ENCODE data around the gene RPS6KA2. TPM values are rescaled to one million over a fixed set of nuclear protein-coding genes. Genes with fewer than 3 reads are reported as not detected.

The RPS6KA2 gene
- total RNA-seq, 1 experiment from 2014 or later = 4.1 TPM

DNA sequence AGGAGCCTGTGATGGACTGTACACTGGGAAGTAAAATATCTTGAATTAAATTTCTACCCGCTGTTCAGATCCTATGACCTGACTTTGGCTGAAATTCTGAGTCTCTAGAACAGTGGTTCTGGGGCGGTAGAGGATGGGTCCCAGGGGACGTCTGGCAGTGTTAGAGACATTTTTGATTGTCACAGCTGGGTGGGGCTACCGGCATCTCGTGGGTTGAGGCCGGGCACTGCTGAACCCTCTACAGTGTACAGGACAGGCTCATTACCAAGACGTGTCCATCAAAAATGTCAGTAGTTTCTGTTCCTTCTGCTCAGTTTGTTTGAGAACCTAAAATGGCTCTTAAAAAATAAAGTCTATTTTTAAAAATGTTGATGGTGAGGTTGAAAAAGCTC lies 11.5 kb upstream of the RPS6KA2 start:
- DNase-seq (ENCODE audit: low read depth, low spot score) (no peak), ATAC-seq (no peak)
- in situ Hi-C loops (cut with HindIII; ENCODE audit: low pct_unique_long_range_greater_than_20kb, low sequenced_read_pairs) = no loop called here
- Histone ChIP-seq H3K4me1 (ENCODE audit: control insufficient read depth, insufficient read depth, low read length) (no peaks in the 10 kb centered on the region), H3K9me3 (ENCODE audit: control insufficient read depth, insufficient read depth, low read depth, low read length) (no peaks in the 10 kb centered on the region), H3K4me3 (ENCODE audit: low read depth in 2 of 2, low read length in 2 of 2) (no peak overlapping the region), H3K27me3 (ENCODE audit: control insufficient read depth, insufficient read depth, low read length) (peaks cover 9% of the 10 kb centered on the region; the same call in 1 of the 2 replicates), H3K27ac (ENCODE audit: low read length) (no peak overlapping the region), H3K36me3 (ENCODE audit: control insufficient read depth, insufficient read depth, low read length) (no peaks in the 10 kb centered on the region)
- POLR2A ChIA-PET = no interaction called here
- BruUV-seq (replicated peaks) = no TSS peak
- TF ChIP-seq, protein P1, sequence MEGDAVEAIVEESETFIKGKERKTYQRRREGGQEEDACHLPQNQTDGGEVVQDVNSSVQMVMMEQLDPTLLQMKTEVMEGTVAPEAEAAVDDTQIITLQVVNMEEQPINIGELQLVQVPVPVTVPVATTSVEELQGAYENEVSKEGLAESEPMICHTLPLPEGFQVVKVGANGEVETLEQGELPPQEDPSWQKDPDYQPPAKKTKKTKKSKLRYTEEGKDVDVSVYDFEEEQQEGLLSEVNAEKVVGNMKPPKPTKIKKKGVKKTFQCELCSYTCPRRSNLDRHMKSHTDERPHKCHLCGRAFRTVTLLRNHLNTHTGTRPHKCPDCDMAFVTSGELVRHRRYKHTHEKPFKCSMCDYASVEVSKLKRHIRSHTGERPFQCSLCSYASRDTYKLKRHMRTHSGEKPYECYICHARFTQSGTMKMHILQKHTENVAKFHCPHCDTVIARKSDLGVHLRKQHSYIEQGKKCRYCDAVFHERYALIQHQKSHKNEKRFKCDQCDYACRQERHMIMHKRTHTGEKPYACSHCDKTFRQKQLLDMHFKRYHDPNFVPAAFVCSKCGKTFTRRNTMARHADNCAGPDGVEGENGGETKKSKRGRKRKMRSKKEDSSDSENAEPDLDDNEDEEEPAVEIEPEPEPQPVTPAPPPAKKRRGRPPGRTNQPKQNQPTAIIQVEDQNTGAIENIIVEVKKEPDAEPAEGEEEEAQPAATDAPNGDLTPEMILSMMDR (IDR thresholded peaks at IDR 0.05) = no peak
- no peak for TF ChIP-seq POLR2AphosphoS5 (IDR thresholded peaks at IDR 0.05; ENCODE audit: low read depth, low read length)
- TF ChIP-seq, protein P2, sequence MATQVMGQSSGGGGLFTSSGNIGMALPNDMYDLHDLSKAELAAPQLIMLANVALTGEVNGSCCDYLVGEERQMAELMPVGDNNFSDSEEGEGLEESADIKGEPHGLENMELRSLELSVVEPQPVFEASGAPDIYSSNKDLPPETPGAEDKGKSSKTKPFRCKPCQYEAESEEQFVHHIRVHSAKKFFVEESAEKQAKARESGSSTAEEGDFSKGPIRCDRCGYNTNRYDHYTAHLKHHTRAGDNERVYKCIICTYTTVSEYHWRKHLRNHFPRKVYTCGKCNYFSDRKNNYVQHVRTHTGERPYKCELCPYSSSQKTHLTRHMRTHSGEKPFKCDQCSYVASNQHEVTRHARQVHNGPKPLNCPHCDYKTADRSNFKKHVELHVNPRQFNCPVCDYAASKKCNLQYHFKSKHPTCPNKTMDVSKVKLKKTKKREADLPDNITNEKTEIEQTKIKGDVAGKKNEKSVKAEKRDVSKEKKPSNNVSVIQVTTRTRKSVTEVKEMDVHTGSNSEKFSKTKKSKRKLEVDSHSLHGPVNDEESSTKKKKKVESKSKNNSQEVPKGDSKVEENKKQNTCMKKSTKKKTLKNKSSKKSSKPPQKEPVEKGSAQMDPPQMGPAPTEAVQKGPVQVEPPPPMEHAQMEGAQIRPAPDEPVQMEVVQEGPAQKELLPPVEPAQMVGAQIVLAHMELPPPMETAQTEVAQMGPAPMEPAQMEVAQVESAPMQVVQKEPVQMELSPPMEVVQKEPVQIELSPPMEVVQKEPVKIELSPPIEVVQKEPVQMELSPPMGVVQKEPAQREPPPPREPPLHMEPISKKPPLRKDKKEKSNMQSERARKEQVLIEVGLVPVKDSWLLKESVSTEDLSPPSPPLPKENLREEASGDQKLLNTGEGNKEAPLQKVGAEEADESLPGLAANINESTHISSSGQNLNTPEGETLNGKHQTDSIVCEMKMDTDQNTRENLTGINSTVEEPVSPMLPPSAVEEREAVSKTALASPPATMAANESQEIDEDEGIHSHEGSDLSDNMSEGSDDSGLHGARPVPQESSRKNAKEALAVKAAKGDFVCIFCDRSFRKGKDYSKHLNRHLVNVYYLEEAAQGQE (IDR thresholded peaks at IDR 0.05; ENCODE audit: insufficient read depth in 1 of 2, low read depth in 2 of 2, low read length in 1 of 2) = no peak
- TF ChIP-seq TCF7L2 (IDR thresholded peaks at IDR 0.05; ENCODE audit: low read depth, low read length) = no peak
- no peak for TF ChIP-seq SIN3A (IDR thresholded peaks at IDR 0.05; ENCODE audit: borderline replicate concordance, insufficient read depth, low read depth, low read length)
- intact Hi-C loops (cut with micrococcal nuclease; ENCODE audit: unreplicated experiment) = no loop called here
- CTCF ChIA-PET = no interaction called here

DNA sequence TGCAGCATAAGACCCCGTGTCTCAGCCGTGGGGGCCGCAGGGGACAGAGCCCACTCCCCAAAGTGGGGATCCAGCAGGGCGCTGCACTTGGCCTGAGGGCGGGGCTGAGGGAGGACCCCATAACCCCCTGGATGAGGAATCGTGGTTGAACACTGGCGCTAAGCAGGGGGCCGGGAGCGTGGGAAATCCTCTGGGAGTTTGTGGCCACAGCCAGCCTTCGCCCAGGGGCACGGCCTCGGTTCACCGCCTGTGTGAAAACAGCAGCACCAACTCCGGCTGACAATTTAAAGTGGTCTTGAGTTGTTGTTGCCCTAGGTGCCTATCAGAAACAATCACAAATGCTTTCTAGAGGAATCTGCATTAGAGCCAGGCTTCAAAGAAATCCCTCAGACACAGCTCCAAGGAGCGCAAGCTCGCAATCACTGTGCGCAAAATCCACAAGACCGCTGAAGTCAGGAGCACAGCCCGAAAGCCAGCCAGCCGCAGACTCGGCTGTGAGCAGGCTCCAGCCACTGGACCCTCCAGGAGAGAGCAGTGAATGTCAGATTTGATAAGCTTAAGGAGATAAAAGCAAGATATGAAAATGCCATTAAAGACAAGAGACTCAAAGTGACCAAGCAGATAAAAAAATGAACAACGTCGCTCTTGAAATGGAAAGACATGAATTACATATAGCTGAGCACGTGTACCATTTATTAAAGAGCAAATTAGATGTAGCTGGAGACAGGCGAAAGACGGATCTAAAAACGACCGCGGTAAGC lies 10.9 kb upstream of the RPS6KA2 start:
- ChIA-PET CTCF (no interaction called here), POLR2A (no interaction called here)
- in situ Hi-C loops (cut with HindIII; ENCODE audit: low pct_unique_long_range_greater_than_20kb, low sequenced_read_pairs) (no loop called here), intact Hi-C loops (cut with micrococcal nuclease; ENCODE audit: unreplicated experiment) (no loop called here)
- Histone ChIP-seq H3K27me3 (ENCODE audit: control insufficient read depth, insufficient read depth, low read length) (peaks cover 9% of the 10 kb centered on the region; the same call in 1 of the 2 replicates), H3K36me3 (ENCODE audit: control insufficient read depth, insufficient read depth, low read length) (no peaks in the 10 kb centered on the region), H3K9me3 (ENCODE audit: control insufficient read depth, insufficient read depth, low read depth, low read length) (no peaks in the 10 kb centered on the region), H3K4me3 (ENCODE audit: low read depth in 2 of 2, low read length in 2 of 2) (no peak overlapping the region), H3K27ac (ENCODE audit: low read length) (no peak overlapping the region), H3K4me1 (ENCODE audit: control insufficient read depth, insufficient read depth, low read length) (no peaks in the 10 kb centered on the region)
- ATAC-seq (no peak), DNase-seq (ENCODE audit: low read depth, low spot score) (no peak)
- TF ChIP-seq, protein P2 (IDR thresholded peaks at IDR 0.05; ENCODE audit: insufficient read depth in 1 of 2, low read depth in 2 of 2, low read length in 1 of 2) = no peak
- TF ChIP-seq, protein P1 (IDR thresholded peaks at IDR 0.05) = no peak
- TF ChIP-seq TCF7L2 (IDR thresholded peaks at IDR 0.05; ENCODE audit: low read depth, low read length) (no peak), POLR2AphosphoS5 (IDR thresholded peaks at IDR 0.05; ENCODE audit: low read depth, low read length) (no peak), SIN3A (IDR thresholded peaks at IDR 0.05; ENCODE audit: borderline replicate concordance, insufficient read depth, low read depth, low read length) (no peak)
- BruUV-seq (replicated peaks) = no TSS peak

All from Panc1 (cell line).